Measurements from ENCODE around the gene SLC2A8.

DNA sequence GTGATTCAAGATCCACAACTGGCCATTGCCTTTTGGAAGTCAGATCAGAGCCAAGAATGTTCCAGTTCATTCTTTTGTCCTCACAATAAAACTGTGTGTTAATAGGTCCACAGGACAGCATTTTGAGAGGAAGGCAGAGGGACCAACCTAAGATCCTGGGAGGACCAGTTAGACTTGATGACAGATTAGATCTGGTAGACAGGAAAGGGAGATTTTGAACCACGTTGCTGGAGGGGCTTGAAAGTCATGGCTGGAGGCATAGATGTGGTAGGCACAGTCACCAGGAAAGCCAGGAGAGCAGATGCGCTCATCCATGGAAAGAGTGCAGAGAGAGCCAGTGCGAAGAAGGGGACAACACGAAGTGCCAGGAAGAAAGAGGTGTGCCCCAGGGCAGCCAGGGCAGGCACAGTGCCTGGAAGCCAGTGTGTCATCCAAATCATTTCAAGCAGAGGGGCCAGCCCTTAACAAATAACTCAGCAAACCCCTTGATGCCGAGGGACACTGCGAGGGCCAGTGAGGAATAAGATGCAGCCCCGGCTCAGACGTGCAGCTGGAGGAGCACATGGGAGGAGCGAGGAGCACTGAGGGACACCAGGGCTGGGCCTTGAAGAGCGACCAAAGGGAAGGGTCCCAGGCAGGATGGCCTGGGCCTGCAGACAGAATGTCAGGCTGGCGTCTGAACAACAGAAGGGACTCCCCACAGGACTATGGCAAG lies 12.8 kb upstream of the SLC2A8 start:
- TF ChIP-seq, protein P1, sequence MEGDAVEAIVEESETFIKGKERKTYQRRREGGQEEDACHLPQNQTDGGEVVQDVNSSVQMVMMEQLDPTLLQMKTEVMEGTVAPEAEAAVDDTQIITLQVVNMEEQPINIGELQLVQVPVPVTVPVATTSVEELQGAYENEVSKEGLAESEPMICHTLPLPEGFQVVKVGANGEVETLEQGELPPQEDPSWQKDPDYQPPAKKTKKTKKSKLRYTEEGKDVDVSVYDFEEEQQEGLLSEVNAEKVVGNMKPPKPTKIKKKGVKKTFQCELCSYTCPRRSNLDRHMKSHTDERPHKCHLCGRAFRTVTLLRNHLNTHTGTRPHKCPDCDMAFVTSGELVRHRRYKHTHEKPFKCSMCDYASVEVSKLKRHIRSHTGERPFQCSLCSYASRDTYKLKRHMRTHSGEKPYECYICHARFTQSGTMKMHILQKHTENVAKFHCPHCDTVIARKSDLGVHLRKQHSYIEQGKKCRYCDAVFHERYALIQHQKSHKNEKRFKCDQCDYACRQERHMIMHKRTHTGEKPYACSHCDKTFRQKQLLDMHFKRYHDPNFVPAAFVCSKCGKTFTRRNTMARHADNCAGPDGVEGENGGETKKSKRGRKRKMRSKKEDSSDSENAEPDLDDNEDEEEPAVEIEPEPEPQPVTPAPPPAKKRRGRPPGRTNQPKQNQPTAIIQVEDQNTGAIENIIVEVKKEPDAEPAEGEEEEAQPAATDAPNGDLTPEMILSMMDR (IDR thresholded peaks at IDR 0.05), result no peak
- no peak for TF ChIP-seq EZH2 (IDR thresholded peaks at IDR 0.05; ENCODE audit: borderline replicate concordance, insufficient read depth, low read depth, low read length, poor library complexity, severe bottlenecking)
